Measurements from ENCODE around the gene VEZF1. TPM values are rescaled to one million over a fixed set of nuclear protein-coding genes. Genes with fewer than 3 reads are reported as not detected.

VEZF1 gene
- total RNA-seq, 1 experiment from 2014 or later: 50.9 TPM

- intact Hi-C loops (cut with micrococcal nuclease; ENCODE audit: unreplicated experiment): loop anchor here (1.0 to 10.0 kb wide), 5 partner anchors 113 to 755 kb away; partner anchors contain the start of gene CCDC182
- Histone ChIP-seq H3K9me2 (ENCODE audit: insufficient read depth) (no peaks in the 10 kb centered on the region), H3K27me3 (ENCODE audit: insufficient read depth, low read depth) (no peaks in the 10 kb centered on the region), H3F3A (ENCODE audit: insufficient read depth, low read depth) (peaks cover 95% of the 10 kb centered on the region), H3K27ac (no peak overlapping the region), H4K20me1 (ENCODE audit: insufficient read depth) (peaks cover 63% of the 10 kb centered on the region), H3K79me2 (ENCODE audit: low read depth) (peaks cover 26% of the 10 kb centered on the region), H2AFZ (no peak overlapping the region), H3K4me2 (no peak overlapping the region), H3K9me3 (ENCODE audit: insufficient read depth, low read depth) (no peaks in the 10 kb centered on the region), H3K4me1 (replicated peaks; ENCODE audit: insufficient read depth) (peaks cover 18% of the 10 kb centered on the region), H3K36me3 (ENCODE audit: low read depth) (peaks cover 47% of the 10 kb centered on the region), H3K4me3 (no peak overlapping the region)
- TF ChIP-seq EZH2 (IDR thresholded peaks at IDR 0.05; ENCODE audit: low read depth): no peak
- TF ChIP-seq CTCF (conservative IDR thresholded peaks at IDR 0.05): peak; percentile 96
- BruUV-seq (replicated peaks): no TSS peak
- DNase-seq: peak in 1 of 2 experiments; percentile 75
- CTCF ChIA-PET: interaction anchor here (0.5 to 1.3 kb wide), 11 partner anchors 8 to 757 kb away, joined by 3 to 8 read pairs (median 5); partner anchors contain the start of gene DYNLL2
- POLR2A ChIA-PET (ENCODE audit: unreplicated experiment): interaction anchor here (0.6 kb wide), 2 partner anchors 103 to 149 kb away, joined by 4 to 5 read pairs; no protein-coding TSS in a partner anchor
Observed at GRCh38 chr17:57999496-58000017, 11.5 kb upstream of the VEZF1 start.

- no TSS peak for BruUV-seq (replicated peaks)
- H3K79me2 ChIP-seq (ENCODE audit: low read depth): peaks cover 21% of the 10 kb centered on the region
- no peak for DNase-seq
- CTCF ChIA-PET: interaction anchor here (0.6 to 1.3 kb wide), 9 partner anchors 9 to 756 kb away, joined by 3 to 8 read pairs (median 5); partner anchors contain the start of gene DYNLL2
- no peaks in the 10 kb centered on the region for H3K9me3 ChIP-seq (ENCODE audit: insufficient read depth, low read depth)
- H4K20me1 ChIP-seq (ENCODE audit: insufficient read depth): peaks cover 58% of the 10 kb centered on the region
- no peak overlapping the region for H3K4me3 ChIP-seq
- peaks cover 13% of the 10 kb centered on the region for H3K4me1 ChIP-seq (replicated peaks; ENCODE audit: insufficient read depth)
- H3K36me3 ChIP-seq (ENCODE audit: low read depth): peaks cover 42% of the 10 kb centered on the region
- H2AFZ ChIP-seq: no peak overlapping the region
- H3K9me2 ChIP-seq (ENCODE audit: insufficient read depth): no peaks in the 10 kb centered on the region
- TF ChIP-seq CTCF (conservative IDR thresholded peaks at IDR 0.05) (no peak), EZH2 (IDR thresholded peaks at IDR 0.05; ENCODE audit: low read depth) (no peak)
- POLR2A ChIA-PET (ENCODE audit: unreplicated experiment): interaction anchor here (0.6 kb wide), 2 partner anchors 104 to 148 kb away, joined by 4 to 5 read pairs; no protein-coding TSS in a partner anchor
- H3K4me2 ChIP-seq: no peak overlapping the region
- H3K27me3 ChIP-seq (ENCODE audit: insufficient read depth, low read depth): no peaks in the 10 kb centered on the region
- peaks cover 95% of the 10 kb centered on the region for H3F3A ChIP-seq (ENCODE audit: insufficient read depth, low read depth)
- intact Hi-C loops (cut with micrococcal nuclease; ENCODE audit: unreplicated experiment): loop anchor here (1.0 to 5.0 kb wide), 4 partner anchors 114 to 327 kb away; partner anchors contain the start of gene CCDC182
- H3K27ac ChIP-seq: no peak overlapping the region
Observed at GRCh38 chr17:57999010-57999495, 11.0 kb upstream of the VEZF1 start.

DNA sequence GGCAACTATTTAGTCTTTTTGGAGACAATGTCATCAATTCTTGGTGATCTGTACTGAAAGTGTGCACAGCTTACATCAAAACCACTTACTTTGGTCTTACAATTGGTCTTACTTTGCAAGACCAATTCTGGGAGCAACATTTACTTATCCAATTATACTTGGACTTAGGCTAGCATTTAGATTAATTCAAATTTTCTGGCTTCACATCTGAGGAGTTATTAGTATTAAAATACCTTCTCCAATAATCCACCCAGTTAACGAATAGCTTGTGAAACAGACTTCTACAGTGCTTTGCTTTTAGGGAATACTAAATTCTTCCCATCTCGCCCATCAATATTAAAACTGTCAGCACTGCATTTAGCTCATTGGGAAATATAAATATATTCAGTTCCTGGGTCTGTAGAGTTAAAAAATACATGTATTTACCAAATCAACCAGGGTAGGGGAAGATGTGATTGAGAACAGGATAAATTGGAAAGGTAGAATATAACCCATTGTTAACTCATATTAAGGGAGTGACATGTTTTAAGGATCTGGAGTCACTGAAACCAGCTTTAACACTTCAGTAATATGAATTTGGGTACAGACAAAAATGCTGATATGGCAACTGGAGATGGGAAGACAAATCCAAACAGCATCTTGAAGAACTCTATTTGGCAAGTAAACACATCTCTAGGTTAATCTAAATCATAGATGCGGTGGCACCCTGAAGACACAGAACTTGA, 9.2 kb upstream of the VEZF1 start:
- Histone ChIP-seq H3K79me2 (ENCODE audit: low read depth) (peaks cover 3% of the 10 kb centered on the region), H3K4me2 (no peak overlapping the region), H3K9me2 (ENCODE audit: insufficient read depth) (no peaks in the 10 kb centered on the region), H3F3A (ENCODE audit: insufficient read depth, low read depth) (peaks cover 85% of the 10 kb centered on the region), H4K20me1 (ENCODE audit: insufficient read depth) (peaks cover 40% of the 10 kb centered on the region), H2AFZ (no peak overlapping the region), H3K27ac (no peak overlapping the region), H3K4me3 (no peak overlapping the region), H3K4me1 (replicated peaks; ENCODE audit: insufficient read depth) (no peaks in the 10 kb centered on the region), H3K9me3 (ENCODE audit: insufficient read depth, low read depth) (no peaks in the 10 kb centered on the region), H3K36me3 (ENCODE audit: low read depth) (peaks cover 24% of the 10 kb centered on the region), H3K27me3 (ENCODE audit: insufficient read depth, low read depth) (no peaks in the 10 kb centered on the region)
- intact Hi-C loops (cut with micrococcal nuclease; ENCODE audit: unreplicated experiment): loop anchor here (5.0 kb wide), 2 partner anchors 250 to 325 kb away; partner anchors contain the start of gene CCDC182
- CTCF ChIA-PET: interaction anchor here (0.7 to 1.1 kb wide), 3 partner anchors 9 to 146 kb away, joined by 3 read pairs; no protein-coding TSS in a partner anchor
- no peak for TF ChIP-seq CTCF (conservative IDR thresholded peaks at IDR 0.05)
- TF ChIP-seq EZH2 (IDR thresholded peaks at IDR 0.05; ENCODE audit: low read depth): no peak
- BruUV-seq (replicated peaks): no TSS peak
- POLR2A ChIA-PET (ENCODE audit: unreplicated experiment): interaction anchor here (0.7 kb wide), 1 partner anchor 135 kb away, joined by 6 read pairs; no protein-coding TSS in a partner anchor
- no peak for DNase-seq
